PFSK-1 (cell line): ENCODE data around the gene DDX10.

Experiments used
- POLR2AphosphoS5 ChIP-seq: IDR thresholded peaks from 2 replicates; pipeline ENCODE4 v1.6.1; 2012; ENCODE audit warnings: low read depth, mild to moderate bottlenecking, control low read depth, low read length, moderate library complexity
- SIN3A ChIP-seq: IDR thresholded peaks from 2 replicates; pipeline ENCODE4 v1.6.1; 2012; ENCODE audit warnings: mild to moderate bottlenecking, low read length, moderate library complexity, borderline replicate concordance; ENCODE audit not compliant: insufficient read depth
- TAF1 ChIP-seq: IDR thresholded peaks from 2 replicates; pipeline ENCODE4 v1.6.1; 2012; ENCODE audit warnings: low read length, control low read depth, borderline replicate concordance; ENCODE audit not compliant: insufficient read depth
- TF ChIP-seq, protein P1 (sequence below), 2 experiments: IDR thresholded peaks; 2 replicates each; pipeline versions ENCODE4 v1.6.1 to v1.8.0; 2011 to 2012; ENCODE audit warnings: low read depth in 2 of 2, low read length in 2 of 2, control low read depth in 1 of 2, inconsistent platforms in 1 of 2, mild to moderate bottlenecking in 1 of 2, moderate library complexity in 1 of 2; ENCODE audit not compliant: insufficient read depth in 1 of 2

DNA sequence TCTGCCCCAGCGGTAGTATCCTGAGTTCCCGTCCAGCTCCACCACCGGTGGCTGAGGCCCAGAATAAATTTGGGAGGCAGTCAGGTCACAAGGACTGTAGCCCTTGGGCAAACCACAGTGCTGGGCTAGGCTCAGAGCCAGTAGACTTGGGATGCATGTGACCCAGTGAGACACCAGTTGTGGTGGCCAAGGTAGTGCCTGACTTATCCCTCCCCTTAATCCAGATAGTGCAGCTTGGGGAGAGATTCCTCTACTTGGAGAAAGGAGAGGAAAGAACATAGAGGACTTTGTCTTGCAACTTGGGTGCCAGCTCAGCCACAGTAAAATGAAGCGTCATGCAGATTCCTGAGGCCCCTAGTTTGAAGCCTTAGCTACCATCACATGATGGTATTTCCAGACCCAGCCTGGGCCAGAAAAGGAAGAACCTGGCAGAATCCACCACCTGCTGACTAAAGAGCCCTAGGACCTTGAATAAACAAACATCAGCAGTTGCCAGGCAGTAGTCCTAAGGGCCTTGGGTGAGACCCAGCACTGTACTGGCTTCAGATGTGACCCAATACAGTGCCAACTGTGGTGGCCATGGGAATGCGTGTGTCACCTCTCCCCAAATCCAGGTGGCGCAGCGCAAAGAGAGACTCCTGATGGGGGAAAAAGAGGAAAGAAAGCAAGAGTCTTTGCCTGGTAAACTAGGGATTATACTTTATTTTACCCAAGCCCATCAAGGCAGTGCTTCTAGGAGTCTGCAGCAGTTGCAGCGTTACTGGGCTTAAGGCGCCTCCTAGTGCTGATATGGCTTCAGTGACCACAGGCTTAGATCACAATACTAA, 17.0 kb upstream of the DDX10 start:
- no peak for TF ChIP-seq SIN3A
- TF ChIP-seq TAF1: no peak
- TF ChIP-seq, protein P1, sequence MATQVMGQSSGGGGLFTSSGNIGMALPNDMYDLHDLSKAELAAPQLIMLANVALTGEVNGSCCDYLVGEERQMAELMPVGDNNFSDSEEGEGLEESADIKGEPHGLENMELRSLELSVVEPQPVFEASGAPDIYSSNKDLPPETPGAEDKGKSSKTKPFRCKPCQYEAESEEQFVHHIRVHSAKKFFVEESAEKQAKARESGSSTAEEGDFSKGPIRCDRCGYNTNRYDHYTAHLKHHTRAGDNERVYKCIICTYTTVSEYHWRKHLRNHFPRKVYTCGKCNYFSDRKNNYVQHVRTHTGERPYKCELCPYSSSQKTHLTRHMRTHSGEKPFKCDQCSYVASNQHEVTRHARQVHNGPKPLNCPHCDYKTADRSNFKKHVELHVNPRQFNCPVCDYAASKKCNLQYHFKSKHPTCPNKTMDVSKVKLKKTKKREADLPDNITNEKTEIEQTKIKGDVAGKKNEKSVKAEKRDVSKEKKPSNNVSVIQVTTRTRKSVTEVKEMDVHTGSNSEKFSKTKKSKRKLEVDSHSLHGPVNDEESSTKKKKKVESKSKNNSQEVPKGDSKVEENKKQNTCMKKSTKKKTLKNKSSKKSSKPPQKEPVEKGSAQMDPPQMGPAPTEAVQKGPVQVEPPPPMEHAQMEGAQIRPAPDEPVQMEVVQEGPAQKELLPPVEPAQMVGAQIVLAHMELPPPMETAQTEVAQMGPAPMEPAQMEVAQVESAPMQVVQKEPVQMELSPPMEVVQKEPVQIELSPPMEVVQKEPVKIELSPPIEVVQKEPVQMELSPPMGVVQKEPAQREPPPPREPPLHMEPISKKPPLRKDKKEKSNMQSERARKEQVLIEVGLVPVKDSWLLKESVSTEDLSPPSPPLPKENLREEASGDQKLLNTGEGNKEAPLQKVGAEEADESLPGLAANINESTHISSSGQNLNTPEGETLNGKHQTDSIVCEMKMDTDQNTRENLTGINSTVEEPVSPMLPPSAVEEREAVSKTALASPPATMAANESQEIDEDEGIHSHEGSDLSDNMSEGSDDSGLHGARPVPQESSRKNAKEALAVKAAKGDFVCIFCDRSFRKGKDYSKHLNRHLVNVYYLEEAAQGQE (IDR thresholded peaks at IDR 0.05; ENCODE audit: insufficient read depth in 1 of 2, low read depth in 2 of 2, low read length in 2 of 2): no peak
- TF ChIP-seq POLR2AphosphoS5: no peak
